ENCODE data around the gene ADGRG3.

The ADGRG3 gene

DNA sequence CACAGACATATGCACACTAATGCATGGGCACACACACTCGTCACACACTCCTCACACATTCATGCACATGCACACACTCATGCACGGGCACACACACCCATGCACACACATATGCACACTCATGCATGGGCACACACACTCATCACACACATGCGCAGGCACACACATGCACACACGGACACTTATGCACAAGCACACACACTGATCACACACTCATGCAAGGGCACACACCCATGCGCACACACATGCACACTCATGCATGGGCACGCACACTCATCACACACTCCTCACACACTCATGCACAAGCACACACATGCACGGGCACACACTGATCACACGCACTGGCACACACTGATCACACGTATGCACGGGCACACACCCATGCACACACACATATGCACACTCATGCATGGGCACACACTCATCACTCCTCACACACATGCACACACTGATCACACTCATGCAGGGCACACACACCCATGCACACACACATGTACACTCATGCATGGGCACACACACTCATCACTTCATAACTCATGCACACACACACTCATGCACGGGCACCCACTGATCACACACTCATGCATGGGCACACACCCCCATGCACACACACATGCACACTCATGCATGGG, 23.6 kb upstream of the ADGRG3 start:
- Histone ChIP-seq H3K9me3 (no peaks in the 10 kb centered on the region), H3K27me3 (no peaks in the 10 kb centered on the region), H3K4me3 (ENCODE audit: low read depth, low read length) (no peak overlapping the region), H3K4me1 (peaks cover 4% of the 10 kb centered on the region; the same call in 1 of the 2 replicates), H3K36me3 (no peaks in the 10 kb centered on the region)
- DNase-seq, result no peak
- TF ChIP-seq, protein P1, sequence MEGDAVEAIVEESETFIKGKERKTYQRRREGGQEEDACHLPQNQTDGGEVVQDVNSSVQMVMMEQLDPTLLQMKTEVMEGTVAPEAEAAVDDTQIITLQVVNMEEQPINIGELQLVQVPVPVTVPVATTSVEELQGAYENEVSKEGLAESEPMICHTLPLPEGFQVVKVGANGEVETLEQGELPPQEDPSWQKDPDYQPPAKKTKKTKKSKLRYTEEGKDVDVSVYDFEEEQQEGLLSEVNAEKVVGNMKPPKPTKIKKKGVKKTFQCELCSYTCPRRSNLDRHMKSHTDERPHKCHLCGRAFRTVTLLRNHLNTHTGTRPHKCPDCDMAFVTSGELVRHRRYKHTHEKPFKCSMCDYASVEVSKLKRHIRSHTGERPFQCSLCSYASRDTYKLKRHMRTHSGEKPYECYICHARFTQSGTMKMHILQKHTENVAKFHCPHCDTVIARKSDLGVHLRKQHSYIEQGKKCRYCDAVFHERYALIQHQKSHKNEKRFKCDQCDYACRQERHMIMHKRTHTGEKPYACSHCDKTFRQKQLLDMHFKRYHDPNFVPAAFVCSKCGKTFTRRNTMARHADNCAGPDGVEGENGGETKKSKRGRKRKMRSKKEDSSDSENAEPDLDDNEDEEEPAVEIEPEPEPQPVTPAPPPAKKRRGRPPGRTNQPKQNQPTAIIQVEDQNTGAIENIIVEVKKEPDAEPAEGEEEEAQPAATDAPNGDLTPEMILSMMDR (IDR thresholded peaks at IDR 0.05; ENCODE audit: low read depth, low read length), result no peak

DNA sequence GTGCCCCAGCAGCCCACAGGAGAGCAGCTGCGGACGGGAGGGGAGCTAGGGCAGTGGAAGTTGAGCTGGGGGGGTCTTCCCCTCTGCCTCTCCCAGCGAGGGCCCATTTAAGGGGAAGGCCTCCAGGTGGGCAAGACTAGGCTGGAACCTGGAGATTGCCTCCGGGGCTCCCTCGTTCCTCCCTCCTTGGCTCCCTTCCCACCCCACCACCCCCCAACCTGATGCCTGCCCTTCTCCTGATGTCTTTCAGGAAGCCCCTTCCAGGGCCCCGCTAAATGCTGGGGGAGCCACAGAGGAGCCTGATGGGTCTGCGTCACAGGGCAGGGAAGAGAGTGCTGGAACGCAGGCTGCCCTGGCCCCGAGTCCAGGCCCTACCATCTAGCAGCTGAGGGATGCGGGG, 22.9 kb upstream of the ADGRG3 start:
- no peaks in the 10 kb centered on the region for H3K4me1 ChIP-seq
- TF ChIP-seq, protein P1 (IDR thresholded peaks at IDR 0.05; ENCODE audit: low read depth, low read length), result no peak

DNA sequence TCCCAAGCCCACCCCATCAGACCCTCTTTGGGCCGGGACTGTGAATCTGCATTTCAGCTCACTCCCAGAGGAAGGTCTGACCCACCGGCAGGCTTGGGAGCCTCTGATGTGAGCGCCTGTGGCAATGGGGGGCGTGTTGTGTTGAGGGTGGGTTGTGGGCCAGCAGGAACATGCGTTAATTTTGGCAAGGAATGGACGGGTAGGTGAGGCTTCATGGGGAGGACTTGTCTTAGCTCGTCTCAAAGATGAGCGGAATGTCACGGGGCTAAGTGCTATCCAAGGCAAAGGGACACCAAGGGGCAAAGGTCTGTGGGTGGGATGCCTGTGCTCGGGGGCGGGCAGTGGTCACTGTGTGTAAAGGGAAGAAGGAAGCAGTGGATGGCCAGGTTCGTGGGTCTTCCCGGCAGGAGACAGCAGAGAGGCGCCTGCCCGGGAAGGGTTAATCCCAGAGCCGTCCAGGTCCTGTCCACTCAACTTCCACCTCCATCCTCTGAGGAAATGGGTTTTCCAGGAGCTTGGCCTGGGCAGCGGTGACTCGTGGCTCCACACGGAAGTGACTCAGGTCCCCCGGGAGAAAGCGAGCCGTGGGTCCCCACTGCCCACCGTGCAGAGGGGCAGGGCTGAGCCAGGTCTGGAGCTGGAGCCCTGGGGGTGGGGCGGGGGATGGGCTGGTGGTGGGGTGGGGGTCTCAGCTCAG, 22.3 kb upstream of the ADGRG3 start:
- TF ChIP-seq, protein P1 (IDR thresholded peaks at IDR 0.05; ENCODE audit: low read depth, low read length), result no peak
- Histone ChIP-seq H3K36me3 (no peaks in the 10 kb centered on the region), H3K27me3 (no peaks in the 10 kb centered on the region), H3K4me3 (ENCODE audit: low read depth, low read length) (no peak overlapping the region), H3K4me1 (no peaks in the 10 kb centered on the region), H3K9me3 (no peaks in the 10 kb centered on the region)
- peak; percentile 32 for DNase-seq

More for the DNA sequence above, 22.9 kb upstream of the ADGRG3 start:
- no peak for DNase-seq
- Histone ChIP-seq H3K27me3 (no peaks in the 10 kb centered on the region), H3K4me3 (ENCODE audit: low read depth, low read length) (no peak overlapping the region), H3K36me3 (no peaks in the 10 kb centered on the region), H3K9me3 (no peaks in the 10 kb centered on the region)

DNA sequence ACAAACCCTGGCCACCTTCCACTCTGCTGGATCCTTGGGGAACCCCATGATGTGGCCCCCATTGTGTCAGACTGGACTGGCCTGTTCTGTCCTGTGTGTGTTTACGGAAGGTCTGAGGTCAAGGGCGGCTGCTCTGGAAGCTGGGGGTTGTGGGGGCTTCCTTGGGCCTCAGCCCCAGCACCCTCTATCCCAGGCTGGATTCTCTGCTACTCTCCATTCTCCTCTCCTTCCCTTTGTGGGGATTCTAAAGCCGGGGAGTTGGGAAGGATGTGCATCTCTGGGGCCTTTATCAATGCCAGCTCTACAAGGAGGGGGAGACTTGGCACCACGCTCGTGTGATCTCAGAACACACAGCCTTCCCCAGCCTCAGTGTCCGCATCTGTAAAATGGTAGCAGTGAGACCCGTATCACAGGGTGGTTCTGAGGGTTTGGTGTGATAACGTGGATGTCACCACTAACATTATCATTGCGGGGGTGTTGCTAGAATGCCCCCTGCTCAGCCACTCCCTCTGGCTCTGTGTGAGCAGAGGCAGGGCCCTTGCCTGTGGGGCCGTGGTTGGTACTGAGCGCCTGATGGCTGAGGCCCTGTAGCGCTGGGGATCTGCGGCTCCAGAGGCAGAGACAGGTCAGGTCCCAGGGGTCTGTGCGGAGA, 21.6 kb upstream of the ADGRG3 start:
- Histone ChIP-seq H3K27me3 (no peaks in the 10 kb centered on the region), H3K4me3 (ENCODE audit: low read depth, low read length) (no peak overlapping the region), H3K36me3 (no peaks in the 10 kb centered on the region), H3K4me1 (no peaks in the 10 kb centered on the region), H3K9me3 (no peaks in the 10 kb centered on the region)
- TF ChIP-seq, protein P1 (IDR thresholded peaks at IDR 0.05; ENCODE audit: low read depth, low read length), result no peak
- peak; percentile 36 for DNase-seq

DNA sequence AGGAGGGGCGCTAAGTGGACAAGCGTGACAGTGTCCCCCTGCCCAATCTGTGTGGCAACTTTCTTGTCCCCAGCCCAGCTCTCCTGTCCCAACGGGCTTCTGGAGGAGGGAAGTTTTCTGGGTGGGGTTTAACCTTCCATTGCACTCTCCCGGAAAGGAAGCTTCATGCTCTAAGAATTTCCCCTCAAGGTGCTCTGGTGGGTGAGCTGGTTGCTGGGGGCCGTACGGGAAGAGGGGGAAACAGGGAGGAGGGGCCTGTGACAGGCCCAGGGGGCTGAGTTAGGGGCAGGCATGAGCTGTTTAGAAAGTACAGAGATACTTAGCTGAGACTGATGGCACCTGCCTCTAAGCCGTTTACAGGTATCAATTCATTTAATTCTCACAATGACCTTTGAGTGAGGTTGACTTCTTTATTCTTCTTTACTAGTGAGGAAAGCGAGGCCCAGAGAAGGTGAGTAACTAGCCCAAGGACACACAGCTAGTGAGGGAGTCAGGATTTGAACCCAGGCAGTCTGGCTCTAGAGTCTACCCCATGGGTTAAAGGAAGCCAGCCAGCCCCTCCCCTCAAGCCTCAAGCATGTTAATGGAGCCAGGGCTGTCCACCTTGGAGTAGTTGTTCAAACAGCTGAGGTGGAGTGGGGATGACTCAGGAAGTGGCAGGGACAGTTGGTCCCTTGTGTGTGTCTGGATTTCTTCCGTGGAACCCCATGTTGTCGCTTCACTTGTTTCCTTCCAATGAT, 20.8 kb upstream of the ADGRG3 start:
- Histone ChIP-seq H3K9me3 (no peaks in the 10 kb centered on the region), H3K4me3 (ENCODE audit: low read depth, low read length) (no peak overlapping the region), H3K27me3 (no peaks in the 10 kb centered on the region), H3K4me1 (no peaks in the 10 kb centered on the region), H3K36me3 (no peaks in the 10 kb centered on the region)
- DNase-seq, result no peak
- TF ChIP-seq, protein P1 (IDR thresholded peaks at IDR 0.05; ENCODE audit: low read depth, low read length), result no peak
